ENCODE data around the gene ANKH. TPM values are rescaled to one million over a fixed set of nuclear protein-coding genes. Genes with fewer than 3 reads are reported as not detected.

The ANKH gene
- total and polyA plus RNA-seq, 2 of the 13 experiments (the other 11 are each of a cell fraction or from before 2014, with no cell fraction given) = 25.0 to 36.0 TPM

DNA sequence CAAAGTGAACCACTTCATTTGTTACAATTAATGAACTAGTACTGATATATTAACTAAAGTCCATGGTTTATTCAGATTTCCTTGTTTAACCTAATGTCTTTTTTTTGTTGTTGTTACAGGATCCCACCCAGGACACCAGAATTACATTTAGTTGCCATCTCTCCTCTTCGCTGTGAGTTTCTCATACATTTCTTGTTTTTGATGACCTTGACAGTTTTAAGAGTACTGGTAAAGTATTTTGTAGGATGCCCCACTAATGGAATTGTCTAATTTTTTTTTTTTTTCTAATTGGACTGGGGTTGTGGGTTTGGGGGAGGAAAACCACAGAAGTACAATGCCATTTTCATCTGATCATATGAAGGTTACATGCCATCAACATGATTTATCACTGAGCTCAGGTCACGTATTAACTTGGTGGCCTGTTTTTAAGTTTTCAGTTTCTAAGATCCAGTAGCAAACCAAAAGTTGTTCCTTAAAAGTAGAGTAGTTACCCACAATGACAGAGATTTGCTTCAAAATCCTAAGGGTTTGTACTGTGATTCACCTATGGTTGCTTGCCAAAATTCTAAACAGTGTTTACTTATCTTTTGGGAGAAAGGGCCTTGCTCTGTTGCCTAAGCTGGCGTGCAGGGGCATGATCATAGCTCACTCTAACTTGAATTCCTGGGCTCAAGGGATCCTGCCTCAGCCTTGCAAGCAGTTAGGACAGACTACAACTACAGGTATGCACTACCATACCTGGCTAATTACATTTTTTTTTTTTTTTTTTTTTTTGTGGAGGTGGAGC lies 211.6 kb downstream of the ANKH start:
- no peaks in the 10 kb centered on the region for H4K20me1 ChIP-seq (ENCODE audit: insufficient read depth, low read length)
- no peak for ATAC-seq
- no peaks in the 10 kb centered on the region for H3K9me3 ChIP-seq (ENCODE audit: low read length)
- FAIRE-seq = no peak
- no peak overlapping the region for H3K4me3 ChIP-seq (replicated peaks in 1 of 3; ENCODE audit: insufficient read depth in 1 of 3, low read depth in 2 of 3, low read length in 3 of 3)
- H3K79me2 ChIP-seq (ENCODE audit: insufficient read depth, low read length) = peaks cover under 1% of the 10 kb centered on the region
- no peak overlapping the region for H3K27ac ChIP-seq (ENCODE audit: extremely low read length, insufficient read depth, low read length)
- H3K4me2 ChIP-seq (ENCODE audit: low read depth, low read length) = no peak overlapping the region
- intact Hi-C loops (cut with micrococcal nuclease; ENCODE audit: unreplicated experiment) (loop anchor here (10.0 kb wide), 1 partner anchor 515 kb away; the partner anchor contains the start of gene TRIO), in situ Hi-C loops (cut with HindIII; ENCODE audit: extremely low pct_ligation_motif_present, low pct_unique_long_range_greater_than_20kb) (no loop called here)
- no peaks in the 10 kb centered on the region for H3K27me3 ChIP-seq (ENCODE audit: control insufficient read depth in 1 of 2, insufficient read depth in 2 of 2, low read length in 2 of 2)
- DNase-seq (ENCODE audit: low spot score) = no peak
- BruUV-seq (replicated peaks) = no TSS peak
- 73% methylated on average over 3 of the region's 3 CpGs for WGBS (ENCODE audit: low lambda C conversion rate)
- ChIA-PET CTCF (ENCODE audit: low intra/inter-chr PET ratio, low total read pairs) (no interaction called here), POLR2A (no interaction called here)
- no peak overlapping the region for H2AFZ ChIP-seq (ENCODE audit: low read length)
- no peaks in the 10 kb centered on the region for H3K36me3 ChIP-seq (replicated peaks in 1 of 2; ENCODE audit: control insufficient read depth in 1 of 2, insufficient read depth in 2 of 2, low read length in 2 of 2)
- H3K9ac ChIP-seq (ENCODE audit: insufficient read depth, low read depth, low read length) = no peak overlapping the region
- H3K4me1 ChIP-seq (ENCODE audit: insufficient read depth, low read length) = peaks cover 23% of the 10 kb centered on the region
- TF ChIP-seq MAFK (conservative IDR thresholded peaks at IDR 0.05 in 1 of 2, IDR thresholded peaks at IDR 0.05 in 1 of 2; ENCODE audit: low read length in 2 of 2) = peak; percentile 74 to 82
- no peak for TF ChIP-seq ZMYM4 (CRISPR knock-in tag; IDR thresholded peaks at IDR 0.05)
- TF ChIP-seq MAFF (IDR thresholded peaks at IDR 0.05; ENCODE audit: low read depth, low read length) = peak; percentile 72
- TF ChIP-seq, protein P1, sequence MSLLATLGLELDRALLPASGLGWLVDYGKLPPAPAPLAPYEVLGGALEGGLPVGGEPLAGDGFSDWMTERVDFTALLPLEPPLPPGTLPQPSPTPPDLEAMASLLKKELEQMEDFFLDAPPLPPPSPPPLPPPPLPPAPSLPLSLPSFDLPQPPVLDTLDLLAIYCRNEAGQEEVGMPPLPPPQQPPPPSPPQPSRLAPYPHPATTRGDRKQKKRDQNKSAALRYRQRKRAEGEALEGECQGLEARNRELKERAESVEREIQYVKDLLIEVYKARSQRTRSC (CRISPR knock-in tag; IDR thresholded peaks at IDR 0.05; ENCODE audit: low read depth) = no peak
- TF ChIP-seq, protein P2, sequence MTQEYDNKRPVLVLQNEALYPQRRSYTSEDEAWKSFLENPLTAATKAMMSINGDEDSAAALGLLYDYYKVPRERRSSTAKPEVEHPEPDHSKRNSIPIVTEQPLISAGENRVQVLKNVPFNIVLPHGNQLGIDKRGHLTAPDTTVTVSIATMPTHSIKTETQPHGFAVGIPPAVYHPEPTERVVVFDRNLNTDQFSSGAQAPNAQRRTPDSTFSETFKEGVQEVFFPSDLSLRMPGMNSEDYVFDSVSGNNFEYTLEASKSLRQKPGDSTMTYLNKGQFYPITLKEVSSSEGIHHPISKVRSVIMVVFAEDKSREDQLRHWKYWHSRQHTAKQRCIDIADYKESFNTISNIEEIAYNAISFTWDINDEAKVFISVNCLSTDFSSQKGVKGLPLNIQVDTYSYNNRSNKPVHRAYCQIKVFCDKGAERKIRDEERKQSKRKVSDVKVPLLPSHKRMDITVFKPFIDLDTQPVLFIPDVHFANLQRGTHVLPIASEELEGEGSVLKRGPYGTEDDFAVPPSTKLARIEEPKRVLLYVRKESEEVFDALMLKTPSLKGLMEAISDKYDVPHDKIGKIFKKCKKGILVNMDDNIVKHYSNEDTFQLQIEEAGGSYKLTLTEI (CRISPR knock-in tag; conservative IDR thresholded peaks at IDR 0.05) = no peak
- TF ChIP-seq RBFOX2 (IDR thresholded peaks at IDR 0.05; ENCODE audit: low read depth, low read length) = no peak
- TF ChIP-seq STAT5B (CRISPR knock-in tag; IDR thresholded peaks at IDR 0.05) = no peak
- TF ChIP-seq TAF1 (CRISPR knock-in tag; IDR thresholded peaks at IDR 0.05) = no peak
